GM21529 (cell line): Measurements from ENCODE around the gene SAA2.
"Not testable (repeated sequence)": the region's sequence is repeated elsewhere in the genome, so short reads cannot be mapped to it uniquely, and the experiment has no call there.

Source experiments
- ATAC-seq: cut with Tn5 transposase; IDR thresholded peaks from one replicate; pipeline ENCODE4 v1.9.1; 2021; ENCODE audit not compliant: unreplicated experiment

Gene SAA2

GRCh38 chr11:18248561-18248960, at the start of gene SAA2:
SAA2 (minus strand) TSS chr11:18248668; CDS start chr11:18248011, 657 bp downstream.
- ATAC-seq = no peak

- no peak for ATAC-seq
Measured at GRCh38 chr11:18295316-18295715, 46.8 kb upstream of the SAA2 start.

DNA sequence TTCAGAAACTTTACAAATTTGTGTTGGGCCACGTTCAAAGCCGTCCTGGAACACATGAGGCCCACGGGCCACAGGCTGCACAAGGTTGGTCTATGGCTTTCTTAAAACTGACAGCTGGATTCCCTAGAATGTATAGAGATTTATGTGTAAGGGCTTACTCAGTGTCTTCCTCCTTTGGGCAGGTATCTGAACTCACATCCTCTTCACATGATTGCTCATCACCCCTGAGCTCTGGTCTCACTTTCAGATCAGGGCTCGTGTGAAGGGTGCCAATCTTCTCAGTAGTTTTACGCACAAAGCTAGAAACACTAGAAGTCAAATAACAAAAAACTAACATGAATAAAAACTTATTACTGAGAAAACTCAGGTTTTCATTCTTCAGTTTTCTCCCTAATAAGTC, 46.4 kb upstream of the SAA2 start:
- ATAC-seq = no peak

DNA sequence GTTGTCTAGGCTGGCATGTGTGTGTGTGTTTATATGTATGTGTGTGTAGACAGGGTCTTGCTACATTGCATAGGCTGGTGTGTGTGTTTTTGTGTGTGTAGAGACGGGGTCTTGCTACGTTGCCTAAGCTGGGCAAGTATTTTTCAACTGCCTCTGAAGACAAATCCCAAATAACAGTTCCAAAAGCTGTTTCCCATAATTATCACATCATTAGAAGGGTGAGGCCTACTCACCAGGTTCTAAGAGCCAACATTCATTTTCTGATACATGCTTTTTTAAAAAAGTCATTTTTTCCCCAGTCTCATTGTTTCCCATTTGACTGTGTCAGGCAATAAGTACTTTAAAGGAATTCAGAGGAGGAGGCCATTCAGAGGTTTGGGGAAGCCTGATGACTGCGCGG, 40.4 kb upstream of the SAA2 start:
- ATAC-seq = no peak

GRCh38 chr11:18285841-18286240, 37.4 kb upstream of the SAA2 start:
- no peak for ATAC-seq

GRCh38 chr11:18282626-18283025, 34.2 kb upstream of the SAA2 start:
- no peak for ATAC-seq

GRCh38 chr11:18280438-18281045, 32.1 kb upstream of the SAA2 start:
- ATAC-seq = peak; percentile 89

GRCh38 chr11:18277565-18278271, 29.2 kb upstream of the SAA2 start:
- no peak for ATAC-seq

GRCh38 chr11:18271206-18271605, 22.7 kb upstream of the SAA2 start:
- no peak for ATAC-seq

DNA sequence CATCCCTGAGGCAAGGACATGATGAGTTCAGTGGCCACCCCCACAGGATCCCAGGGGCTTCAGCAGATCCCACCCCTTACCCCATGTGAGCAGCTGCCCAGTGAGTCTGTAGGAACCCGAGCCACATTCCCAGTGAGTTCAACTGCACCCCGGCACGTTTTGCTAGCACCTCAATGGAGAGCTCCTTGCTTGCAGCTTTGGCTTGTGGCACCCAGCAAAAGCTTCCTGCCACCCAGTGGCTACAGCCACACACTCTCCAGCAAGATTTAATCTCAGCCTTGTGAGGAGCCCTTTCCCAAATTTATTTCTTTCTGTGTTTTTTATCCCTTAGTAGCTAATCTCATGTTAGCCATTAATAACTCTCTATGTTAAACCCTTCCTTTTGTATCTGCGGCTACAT, 21.6 kb upstream of the SAA2 start:
- no peak for ATAC-seq

- not testable (repeated sequence) for ATAC-seq
Measured at GRCh38 chr11:18269252-18269651, 20.8 kb upstream of the SAA2 start.

DNA sequence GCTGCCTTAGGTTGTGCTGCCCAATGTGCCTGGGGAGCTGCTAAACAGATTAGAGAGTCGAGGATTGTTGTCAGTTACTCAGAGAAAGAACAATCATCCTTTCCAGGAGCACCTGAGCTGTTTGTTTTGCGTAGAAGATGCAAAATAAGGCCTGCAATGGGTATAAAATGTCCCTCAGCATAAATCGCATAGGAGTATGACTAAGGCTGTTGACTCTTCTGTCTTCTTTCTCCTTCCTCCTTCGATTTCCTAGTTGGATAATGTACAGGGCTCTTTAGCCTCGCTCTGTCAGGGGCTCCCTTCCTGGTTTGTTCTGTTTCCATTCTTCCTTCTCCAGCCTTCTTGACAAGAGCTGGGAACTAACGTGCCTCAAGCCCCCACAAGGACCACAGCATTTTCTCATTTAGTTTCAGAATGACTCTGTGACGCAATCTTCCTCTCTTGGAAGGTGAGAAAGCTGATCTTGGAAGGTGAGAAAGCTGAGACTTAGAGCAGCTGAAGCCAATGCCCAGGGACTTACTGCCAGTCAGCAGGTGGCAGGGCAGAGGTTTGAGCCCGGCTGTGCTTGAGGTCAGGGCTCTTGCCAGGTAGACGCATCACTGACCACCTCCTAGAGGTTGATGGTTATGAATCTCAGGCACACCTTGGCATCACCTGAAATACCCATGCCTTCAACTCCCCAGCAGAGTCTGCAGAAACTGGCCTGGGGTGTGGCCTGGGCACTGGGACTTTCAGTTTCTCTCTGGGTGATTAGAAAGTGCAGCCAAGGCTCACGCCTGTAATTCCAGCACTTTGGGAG, 19.1 kb upstream of the SAA2 start:
- peak; percentile 51 for ATAC-seq

DNA sequence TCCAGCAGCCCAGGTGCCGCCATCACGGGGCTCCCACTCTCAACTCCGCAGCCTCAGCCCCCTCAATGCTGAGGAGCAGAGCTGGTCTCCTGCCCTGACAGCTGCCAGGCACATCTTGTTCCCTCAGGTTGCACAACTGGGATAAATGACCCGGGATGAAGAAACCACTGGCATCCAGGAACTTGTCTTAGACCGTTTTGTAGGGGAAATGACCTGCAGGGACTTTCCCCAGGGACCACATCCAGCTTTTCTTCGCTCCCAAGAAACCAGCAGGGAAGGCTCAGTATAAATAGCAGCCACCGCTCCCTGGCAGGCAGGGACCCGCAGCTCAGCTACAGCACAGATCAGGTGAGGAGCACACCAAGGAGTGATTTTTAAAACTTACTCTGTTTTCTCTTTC, 17.5 kb upstream of the SAA2 start, which contains the start of gene SAA1:
Gene SAA1, plus strand, starts transcription at position 316 of the 400 bp plus-strand sequence. CDS start 624 bp downstream, outside the sequence.
- no peak for ATAC-seq

GRCh38 chr11:18264677-18265555, 16.4 kb upstream of the SAA2 start:
- ATAC-seq = no peak

GRCh38 chr11:18264035-18264434, 15.6 kb upstream of the SAA2 start:
- ATAC-seq = peak; percentile 38

- not testable (repeated sequence) for ATAC-seq
Measured at GRCh38 chr11:18262681-18263350, 14.3 kb upstream of the SAA2 start.

GRCh38 chr11:18261721-18262120, 13.3 kb upstream of the SAA2 start:
- ATAC-seq = no peak

DNA sequence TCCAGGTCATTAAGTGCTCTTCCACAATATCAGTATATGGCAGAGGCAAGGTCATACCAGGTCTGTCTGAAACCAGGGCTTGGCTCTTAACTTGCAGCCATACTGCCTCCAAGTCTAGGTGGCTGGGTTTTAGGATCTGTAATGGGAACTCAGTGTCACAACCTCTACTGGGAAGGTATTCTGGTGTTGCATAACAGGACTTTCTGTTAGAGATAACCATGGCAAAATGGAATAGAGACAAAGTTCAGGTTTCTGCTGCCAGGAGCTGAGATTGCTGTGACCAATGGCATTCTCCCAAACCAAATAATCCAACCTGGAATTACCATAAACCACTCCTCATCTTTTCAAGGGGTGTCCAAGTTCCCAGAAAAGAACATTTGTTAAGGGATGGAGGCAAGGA, 10.8 kb upstream of the SAA2 start:
- no peak for ATAC-seq

- ATAC-seq = no peak
Measured at GRCh38 chr11:18254781-18255361, 6.4 kb upstream of the SAA2 start.

DNA sequence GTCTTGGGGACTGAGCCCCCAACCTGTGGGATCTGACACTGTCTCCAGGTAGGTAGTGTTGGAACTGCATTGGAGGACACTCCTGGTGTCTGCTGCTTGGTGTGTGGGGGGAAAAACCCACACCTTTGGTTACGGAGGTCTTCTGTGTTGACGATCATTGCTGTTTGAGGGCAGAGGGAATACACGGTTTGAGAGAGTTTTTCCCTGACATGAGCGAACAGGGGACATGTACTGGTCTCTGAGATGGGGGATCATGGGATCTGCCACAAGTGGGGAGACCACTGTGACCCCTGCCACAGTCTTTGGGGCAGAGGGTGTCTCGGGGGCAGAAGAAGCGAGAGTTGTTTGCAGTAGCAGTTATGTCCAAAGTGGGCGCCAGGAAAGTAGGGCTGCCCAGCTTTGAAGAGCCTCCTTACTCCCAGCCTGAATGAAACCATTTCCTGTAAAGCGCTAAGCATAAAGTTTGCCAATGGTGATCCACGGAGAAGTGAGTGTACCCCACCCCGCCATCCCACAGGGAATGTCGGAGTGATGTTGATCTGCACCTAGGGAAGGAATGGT, 5.4 kb upstream of the SAA2 start:
- ATAC-seq = no peak
